ENCODE measurements around the gene ATF2.

The ATF2 gene, protein sequence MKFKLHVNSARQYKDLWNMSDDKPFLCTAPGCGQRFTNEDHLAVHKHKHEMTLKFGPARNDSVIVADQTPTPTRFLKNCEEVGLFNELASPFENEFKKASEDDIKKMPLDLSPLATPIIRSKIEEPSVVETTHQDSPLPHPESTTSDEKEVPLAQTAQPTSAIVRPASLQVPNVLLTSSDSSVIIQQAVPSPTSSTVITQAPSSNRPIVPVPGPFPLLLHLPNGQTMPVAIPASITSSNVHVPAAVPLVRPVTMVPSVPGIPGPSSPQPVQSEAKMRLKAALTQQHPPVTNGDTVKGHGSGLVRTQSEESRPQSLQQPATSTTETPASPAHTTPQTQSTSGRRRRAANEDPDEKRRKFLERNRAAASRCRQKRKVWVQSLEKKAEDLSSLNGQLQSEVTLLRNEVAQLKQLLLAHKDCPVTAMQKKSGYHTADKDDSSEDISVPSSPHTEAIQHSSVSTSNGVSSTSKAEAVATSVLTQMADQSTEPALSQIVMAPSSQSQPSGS

GRCh38 chr2:175167792-175168563, at the start of gene ATF2:
ATF2 (minus strand) TSS chr2:175168203; CDS start chr2:175136443, 31,760 bp downstream.
- peak; percentile 98 to 99 (median 99) for DNase-seq

- no peak for DNase-seq
Measured at GRCh38 chr2:175207741-175208438, 39.9 kb upstream of the ATF2 start.

DNA sequence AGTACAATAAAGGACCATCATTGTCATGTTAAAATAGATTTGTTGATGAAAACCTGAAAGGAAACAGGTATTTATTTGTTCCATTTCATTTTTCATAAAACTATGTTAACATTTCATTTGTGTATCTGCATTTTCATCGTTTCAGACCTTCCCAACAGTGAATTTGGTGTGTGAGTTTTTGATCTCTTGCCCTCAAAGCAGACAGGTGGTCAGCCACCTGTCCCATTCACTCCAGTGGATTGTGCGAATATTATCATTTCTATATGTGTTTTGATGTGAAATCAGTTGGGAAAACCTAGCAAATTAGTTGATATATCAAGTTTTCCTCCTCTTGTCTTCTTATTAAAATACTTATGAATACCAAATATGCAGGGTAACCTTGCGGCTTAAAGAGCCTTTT, 38.9 kb upstream of the ATF2 start:
- no peak for DNase-seq

DNA sequence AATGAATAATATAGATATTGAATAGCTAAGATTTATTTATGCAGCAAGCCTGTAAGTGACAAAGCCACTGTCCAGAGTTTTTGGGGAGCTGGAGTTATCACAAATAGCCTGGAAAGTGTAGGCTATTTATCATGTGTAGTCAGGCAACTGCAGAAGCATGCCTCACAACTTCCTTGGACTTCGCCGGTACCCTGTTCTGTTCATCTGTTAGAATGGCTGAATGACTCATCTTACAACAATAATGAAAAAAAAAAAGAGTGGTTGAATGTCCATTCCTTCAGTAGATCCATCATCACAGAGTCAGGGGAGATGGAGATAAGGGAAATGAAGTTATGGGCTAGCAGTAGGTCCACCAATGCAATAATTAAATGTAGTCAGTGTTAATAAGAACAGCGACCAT, 37.5 kb upstream of the ATF2 start:
- no peak for DNase-seq

DNA sequence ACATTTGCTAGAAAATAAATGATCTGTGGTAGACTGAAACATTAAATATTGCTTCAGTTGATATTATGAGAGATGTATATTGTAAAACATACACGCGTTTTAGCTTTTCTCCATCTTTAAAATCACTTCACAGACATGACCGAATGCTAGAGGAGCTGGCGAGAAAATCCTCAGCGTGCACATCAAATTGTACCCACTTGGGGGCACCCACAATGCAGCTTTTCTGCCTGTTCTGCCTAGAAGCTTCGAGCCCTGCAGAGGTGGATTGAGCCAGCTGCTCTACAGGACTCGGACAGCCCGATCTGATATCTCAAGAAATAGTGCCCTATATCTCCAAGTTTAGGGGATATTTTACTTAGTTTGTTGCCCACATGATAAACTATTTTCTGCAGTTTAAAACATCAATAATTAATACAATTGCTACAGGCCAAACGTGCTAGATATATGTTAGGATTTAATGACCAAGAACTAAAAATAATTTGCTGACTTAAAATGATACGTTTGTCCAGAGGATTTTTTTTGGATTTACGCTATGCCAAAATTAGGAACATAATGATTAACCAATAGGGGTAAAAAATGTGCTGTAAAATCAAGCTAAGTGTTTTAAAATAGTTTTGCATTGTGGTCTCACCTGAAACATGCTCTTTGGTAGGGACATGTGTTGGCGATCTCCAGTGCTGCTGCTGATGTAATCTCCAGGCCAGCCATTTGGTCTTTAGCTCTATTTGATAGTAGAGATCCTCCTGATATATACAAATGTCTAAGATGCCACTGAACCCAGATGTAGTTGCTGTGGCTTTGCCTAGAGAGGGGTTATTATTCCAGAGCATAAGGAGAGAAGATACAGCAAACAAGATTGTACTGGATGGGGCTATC, 35.9 kb upstream of the ATF2 start:
- peak in 5 of 6 experiments; percentile 2 to 42 (median 19) for DNase-seq

DNA sequence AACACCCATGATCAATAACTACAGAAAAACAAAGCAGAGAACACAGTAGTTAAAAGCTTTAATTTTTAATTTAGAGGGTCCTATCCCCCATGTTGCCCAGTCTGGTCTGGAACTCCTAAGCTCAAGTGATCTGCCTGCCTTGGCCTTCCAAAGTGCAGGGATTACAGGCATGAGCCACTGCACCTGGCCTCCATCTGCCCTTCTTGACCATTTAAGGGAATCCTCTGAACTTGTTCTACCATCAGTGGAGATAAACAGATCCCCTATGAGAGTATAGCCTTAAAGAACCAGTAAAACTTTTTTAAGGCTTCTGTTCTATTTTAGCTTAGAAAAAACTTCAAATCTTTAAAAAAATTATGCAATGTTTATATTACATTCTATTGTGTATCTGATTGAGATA, 27.0 kb upstream of the ATF2 start:
- no peak for DNase-seq

DNA sequence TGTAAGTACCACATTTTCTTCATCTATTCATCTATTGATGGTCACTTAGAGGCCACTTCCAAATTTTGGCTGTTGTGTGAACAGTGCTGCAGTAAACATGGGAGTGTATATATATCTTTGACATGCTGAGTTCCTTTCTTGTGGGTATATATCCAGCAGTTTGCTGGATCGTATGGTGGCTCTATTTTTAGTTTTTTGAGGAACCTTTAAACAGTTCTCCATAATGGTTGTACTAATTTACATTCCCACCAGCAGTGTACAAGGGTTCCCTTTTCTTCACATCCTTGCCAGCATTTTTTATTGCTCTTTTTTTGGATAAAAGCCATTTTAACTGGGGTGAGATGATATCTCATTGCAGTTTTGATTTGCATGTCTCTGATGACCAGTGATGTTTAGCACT, 20.8 kb upstream of the ATF2 start:
- DNase-seq = no peak

DNA sequence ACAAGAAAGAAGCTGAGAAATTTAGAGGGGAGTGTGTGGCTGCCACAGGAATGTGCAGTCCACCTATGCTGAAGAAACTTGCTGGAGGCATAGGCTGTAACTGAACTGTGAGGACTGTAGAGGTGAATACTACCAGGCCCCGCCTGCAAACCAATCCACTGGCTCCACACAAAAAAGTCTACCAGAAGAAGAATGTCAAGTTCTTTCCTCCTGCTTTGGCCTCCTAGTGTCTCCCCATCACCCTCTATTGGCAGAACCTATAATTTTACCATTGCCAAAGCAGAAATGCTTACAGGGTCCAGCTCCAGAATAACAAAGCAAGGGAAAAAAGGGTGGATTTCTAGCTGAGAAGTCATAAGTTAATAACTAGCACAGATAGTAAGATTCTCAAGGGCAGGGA, 19.4 kb upstream of the ATF2 start:
- DNase-seq = peak in 1 of 6 experiments; percentile 18

GRCh38 chr2:175183674-175184073, 15.7 kb upstream of the ATF2 start:
- no peak for DNase-seq

GRCh38 chr2:175181877-175182308, 13.9 kb upstream of the ATF2 start:
- DNase-seq = no peak

GRCh38 chr2:175181104-175181876, 13.3 kb upstream of the ATF2 start, which contains the start of gene ATP5MC3:
ATP5MC3 (minus strand) TSS chr2:175181710; CDS start chr2:175181393, 317 bp downstream.
- DNase-seq = peak; percentile 79 to 90 (median 84)

- peak; percentile 15 to 73 (median 40) for DNase-seq
Measured at GRCh38 chr2:175180701-175181103, 12.7 kb upstream of the ATF2 start.

DNA sequence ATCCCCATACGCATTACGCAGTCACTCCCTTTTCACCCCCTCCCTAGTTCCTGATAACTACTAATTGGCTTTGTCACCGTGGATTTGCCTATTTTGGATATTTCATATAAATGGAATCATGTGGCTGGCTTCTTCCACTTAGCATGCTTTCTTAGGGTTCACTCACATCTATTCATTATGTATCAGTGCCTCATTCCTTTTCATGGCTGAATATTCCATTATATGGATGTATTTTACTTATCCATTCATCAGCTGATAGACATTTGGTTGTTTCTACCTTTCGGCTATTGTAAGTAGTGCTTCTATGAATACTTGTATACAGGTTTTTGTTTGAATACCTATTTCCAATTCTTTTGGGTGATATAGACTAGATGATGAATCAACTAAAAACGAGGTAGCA, 8.6 kb upstream of the ATF2 start:
- no peak for DNase-seq

GRCh38 chr2:175175896-175176295, 7.9 kb upstream of the ATF2 start:
- no peak for DNase-seq

- DNase-seq = no peak
Measured at GRCh38 chr2:175175320-175175719, 7.3 kb upstream of the ATF2 start.

DNA sequence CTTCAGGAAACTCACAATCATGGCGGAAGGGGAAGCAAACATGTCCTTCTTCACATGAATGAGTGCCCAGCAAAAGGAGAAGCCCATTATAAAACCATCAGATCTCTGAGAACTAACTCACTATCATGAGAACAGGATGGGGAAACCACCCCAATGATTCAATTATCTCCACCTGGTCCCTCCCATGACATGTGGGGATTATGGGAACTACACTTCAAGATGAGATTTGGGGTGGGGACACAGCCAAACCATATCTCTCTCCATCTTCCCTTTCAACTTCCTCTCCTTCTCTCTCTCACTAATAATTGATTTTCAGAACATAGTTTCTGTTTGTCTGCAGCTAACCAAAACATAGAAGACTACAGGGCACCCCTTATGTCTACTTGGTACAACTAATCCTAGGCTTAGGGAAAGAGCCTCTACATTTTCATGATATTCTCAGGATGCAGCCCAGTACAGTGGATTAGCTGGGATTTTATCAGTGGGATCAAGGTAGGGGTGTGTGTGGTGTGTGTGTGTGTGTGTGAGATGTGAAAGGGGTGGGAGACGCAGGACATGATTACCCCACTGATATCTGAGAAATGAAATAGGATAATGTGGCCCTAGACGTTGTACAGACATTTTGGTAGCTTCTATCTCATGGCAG, 2.8 kb upstream of the ATF2 start:
- DNase-seq = no peak

- DNase-seq = no peak
Measured at GRCh38 chr2:175169191-175169590, 1.2 kb upstream of the ATF2 start.

GRCh38 chr2:175168564-175168945, 552 bp upstream of the ATF2 start:
- DNase-seq = no peak

- no peak for DNase-seq
Measured at GRCh38 chr2:175167076-175167791, 769 bp downstream of the ATF2 start.

GRCh38 chr2:175166216-175166824, 1.7 kb downstream of the ATF2 start:
- no peak for DNase-seq

Data from stimulated activated naive CD4-positive, alpha-beta T cell (primary cell).